ENCODE results near the gene SPECC1L.

The SPECC1L gene

DNA sequence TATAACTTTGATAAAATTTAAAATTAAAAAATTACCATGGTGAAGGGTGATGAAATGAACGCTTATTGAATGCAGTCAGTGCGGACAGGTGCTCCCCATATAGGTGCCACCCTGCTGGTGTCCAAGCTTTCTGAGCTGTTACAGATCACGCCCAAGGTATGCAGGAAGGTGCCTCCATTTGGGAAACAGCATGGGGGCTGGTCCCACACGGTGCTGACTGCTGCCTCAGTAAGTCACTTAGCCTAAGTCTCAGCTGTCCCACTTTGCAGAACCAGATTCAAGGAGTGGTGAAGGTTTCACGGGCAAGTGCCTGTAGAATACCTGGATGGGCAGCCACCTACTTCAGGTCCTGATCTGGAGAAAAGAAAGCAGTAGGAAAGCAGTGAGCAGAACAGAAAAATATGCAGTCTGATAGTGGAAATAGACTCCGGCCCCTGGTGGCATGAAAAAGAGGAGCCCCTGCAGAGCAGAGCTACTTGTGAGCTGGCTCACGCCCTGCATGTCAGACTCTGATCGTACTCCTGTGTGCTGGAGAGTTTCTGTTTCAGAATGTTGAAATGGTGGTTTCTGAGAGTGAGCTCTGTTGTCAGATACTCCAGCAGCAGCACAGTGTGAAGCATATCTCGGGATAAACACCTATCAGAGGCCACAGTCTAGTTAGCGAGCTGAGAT lies 189.9 kb downstream of the SPECC1L start:
- H3K4me3 ChIP-seq (replicated peaks; ENCODE audit: insufficient read depth, low read length), result no peak overlapping the region
- DNase-seq (ENCODE audit: low read depth in 1 of 2, low spot score in 1 of 2), result no peak

DNA sequence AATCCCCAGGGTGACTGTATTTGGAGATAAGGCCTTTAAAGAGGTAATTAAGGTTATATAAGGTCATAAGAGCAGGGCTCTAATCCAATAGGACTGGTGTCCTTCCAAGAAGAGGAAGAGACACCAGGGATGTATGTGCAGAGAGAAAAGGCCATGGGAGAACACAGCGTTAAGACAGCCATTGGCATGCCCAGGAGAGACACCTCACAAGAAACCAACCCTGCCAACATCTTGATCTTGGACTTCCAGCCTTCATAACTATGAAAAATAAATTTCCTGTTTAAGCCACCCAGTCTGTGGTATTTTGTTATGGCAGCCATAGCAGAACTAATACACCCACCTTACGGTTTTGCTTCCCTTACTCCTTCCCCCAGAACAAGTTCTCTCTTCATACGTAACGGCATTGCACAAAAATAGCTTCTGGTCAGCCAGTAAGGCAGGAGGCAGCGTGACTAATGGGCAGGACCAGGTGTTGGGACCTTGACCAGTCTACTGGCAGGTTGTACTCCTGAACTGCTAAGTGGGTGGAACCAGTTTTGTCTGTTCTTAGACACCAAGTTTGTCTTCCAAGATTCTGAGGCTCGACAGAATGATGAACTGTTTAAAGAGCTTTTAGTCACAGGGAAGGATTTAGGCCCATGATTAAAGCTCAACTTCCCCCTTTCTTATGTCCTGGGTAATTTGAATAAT lies 192.6 kb downstream of the SPECC1L start:
- no peak for TF ChIP-seq SPI1 (IDR thresholded peaks at IDR 0.05; ENCODE audit: borderline replicate concordance, low read depth)
- TF ChIP-seq, protein P1, sequence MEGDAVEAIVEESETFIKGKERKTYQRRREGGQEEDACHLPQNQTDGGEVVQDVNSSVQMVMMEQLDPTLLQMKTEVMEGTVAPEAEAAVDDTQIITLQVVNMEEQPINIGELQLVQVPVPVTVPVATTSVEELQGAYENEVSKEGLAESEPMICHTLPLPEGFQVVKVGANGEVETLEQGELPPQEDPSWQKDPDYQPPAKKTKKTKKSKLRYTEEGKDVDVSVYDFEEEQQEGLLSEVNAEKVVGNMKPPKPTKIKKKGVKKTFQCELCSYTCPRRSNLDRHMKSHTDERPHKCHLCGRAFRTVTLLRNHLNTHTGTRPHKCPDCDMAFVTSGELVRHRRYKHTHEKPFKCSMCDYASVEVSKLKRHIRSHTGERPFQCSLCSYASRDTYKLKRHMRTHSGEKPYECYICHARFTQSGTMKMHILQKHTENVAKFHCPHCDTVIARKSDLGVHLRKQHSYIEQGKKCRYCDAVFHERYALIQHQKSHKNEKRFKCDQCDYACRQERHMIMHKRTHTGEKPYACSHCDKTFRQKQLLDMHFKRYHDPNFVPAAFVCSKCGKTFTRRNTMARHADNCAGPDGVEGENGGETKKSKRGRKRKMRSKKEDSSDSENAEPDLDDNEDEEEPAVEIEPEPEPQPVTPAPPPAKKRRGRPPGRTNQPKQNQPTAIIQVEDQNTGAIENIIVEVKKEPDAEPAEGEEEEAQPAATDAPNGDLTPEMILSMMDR (IDR thresholded peaks at IDR 0.05; ENCODE audit: insufficient read depth, low read length), result no peak
- TF ChIP-seq, protein P2, sequence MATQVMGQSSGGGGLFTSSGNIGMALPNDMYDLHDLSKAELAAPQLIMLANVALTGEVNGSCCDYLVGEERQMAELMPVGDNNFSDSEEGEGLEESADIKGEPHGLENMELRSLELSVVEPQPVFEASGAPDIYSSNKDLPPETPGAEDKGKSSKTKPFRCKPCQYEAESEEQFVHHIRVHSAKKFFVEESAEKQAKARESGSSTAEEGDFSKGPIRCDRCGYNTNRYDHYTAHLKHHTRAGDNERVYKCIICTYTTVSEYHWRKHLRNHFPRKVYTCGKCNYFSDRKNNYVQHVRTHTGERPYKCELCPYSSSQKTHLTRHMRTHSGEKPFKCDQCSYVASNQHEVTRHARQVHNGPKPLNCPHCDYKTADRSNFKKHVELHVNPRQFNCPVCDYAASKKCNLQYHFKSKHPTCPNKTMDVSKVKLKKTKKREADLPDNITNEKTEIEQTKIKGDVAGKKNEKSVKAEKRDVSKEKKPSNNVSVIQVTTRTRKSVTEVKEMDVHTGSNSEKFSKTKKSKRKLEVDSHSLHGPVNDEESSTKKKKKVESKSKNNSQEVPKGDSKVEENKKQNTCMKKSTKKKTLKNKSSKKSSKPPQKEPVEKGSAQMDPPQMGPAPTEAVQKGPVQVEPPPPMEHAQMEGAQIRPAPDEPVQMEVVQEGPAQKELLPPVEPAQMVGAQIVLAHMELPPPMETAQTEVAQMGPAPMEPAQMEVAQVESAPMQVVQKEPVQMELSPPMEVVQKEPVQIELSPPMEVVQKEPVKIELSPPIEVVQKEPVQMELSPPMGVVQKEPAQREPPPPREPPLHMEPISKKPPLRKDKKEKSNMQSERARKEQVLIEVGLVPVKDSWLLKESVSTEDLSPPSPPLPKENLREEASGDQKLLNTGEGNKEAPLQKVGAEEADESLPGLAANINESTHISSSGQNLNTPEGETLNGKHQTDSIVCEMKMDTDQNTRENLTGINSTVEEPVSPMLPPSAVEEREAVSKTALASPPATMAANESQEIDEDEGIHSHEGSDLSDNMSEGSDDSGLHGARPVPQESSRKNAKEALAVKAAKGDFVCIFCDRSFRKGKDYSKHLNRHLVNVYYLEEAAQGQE (IDR thresholded peaks at IDR 0.05; ENCODE audit: insufficient replicate concordance, low read depth), result no peak
- TF ChIP-seq POLR2AphosphoS5 (IDR thresholded peaks at IDR 0.05; ENCODE audit: low read depth), result no peak
- no peak for TF ChIP-seq GABPA (IDR thresholded peaks at IDR 0.05; ENCODE audit: low read depth)
- DNase-seq (ENCODE audit: low read depth in 1 of 2, low spot score in 1 of 2), result peak in 1 of 2 experiments; percentile 51
- H3K4me3 ChIP-seq (replicated peaks; ENCODE audit: insufficient read depth, low read length), result no peak overlapping the region
- no peaks in the 10 kb centered on the region for H3K27me3 ChIP-seq (ENCODE audit: insufficient read depth, poor library complexity, severe bottlenecking)
- no peak overlapping the region for H3K27ac ChIP-seq (replicated peaks)

More for the DNA sequence above, 189.9 kb downstream of the SPECC1L start:
- H3K27ac ChIP-seq (replicated peaks), result no peak overlapping the region
- TF ChIP-seq POLR2AphosphoS5 (IDR thresholded peaks at IDR 0.05; ENCODE audit: low read depth), result no peak
- TF ChIP-seq, protein P2 (IDR thresholded peaks at IDR 0.05; ENCODE audit: insufficient replicate concordance, low read depth), result no peak
- no peak for TF ChIP-seq GABPA (IDR thresholded peaks at IDR 0.05; ENCODE audit: low read depth)
- TF ChIP-seq, protein P1 (IDR thresholded peaks at IDR 0.05; ENCODE audit: insufficient read depth, low read length), result no peak
- H3K27me3 ChIP-seq (ENCODE audit: insufficient read depth, poor library complexity, severe bottlenecking), result no peaks in the 10 kb centered on the region

DNA sequence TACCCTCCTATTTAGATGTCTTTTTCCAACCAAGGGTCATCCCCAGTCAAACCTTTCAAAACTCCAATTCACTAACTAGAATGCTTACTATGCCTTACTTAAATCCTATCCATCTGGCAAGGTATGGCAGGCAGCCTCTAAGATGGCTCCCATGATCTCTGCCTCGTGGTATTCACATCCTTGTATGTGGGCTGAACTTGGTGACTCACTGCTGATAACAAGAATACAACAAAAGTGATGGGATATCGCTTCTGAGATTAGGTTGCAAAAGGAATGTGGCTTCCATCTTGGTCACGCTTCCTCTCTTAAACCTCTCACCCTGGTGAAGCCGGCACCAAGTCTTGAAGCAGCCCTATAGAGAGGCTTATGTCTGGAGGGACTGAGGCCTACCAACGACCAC lies 194.9 kb downstream of the SPECC1L start:
- no peak for DNase-seq (ENCODE audit: low read depth in 1 of 2, low spot score in 1 of 2)
- TF ChIP-seq, protein P2 (IDR thresholded peaks at IDR 0.05; ENCODE audit: insufficient replicate concordance, low read depth), result no peak
- TF ChIP-seq, protein P1 (IDR thresholded peaks at IDR 0.05; ENCODE audit: insufficient read depth, low read length), result no peak
- TF ChIP-seq POLR2AphosphoS5 (IDR thresholded peaks at IDR 0.05; ENCODE audit: low read depth), result no peak
- TF ChIP-seq SPI1 (IDR thresholded peaks at IDR 0.05; ENCODE audit: borderline replicate concordance, low read depth), result no peak
- TF ChIP-seq GABPA (IDR thresholded peaks at IDR 0.05; ENCODE audit: low read depth), result no peak
- Histone ChIP-seq H3K4me3 (replicated peaks; ENCODE audit: insufficient read depth, low read length) (no peak overlapping the region), H3K27ac (replicated peaks) (no peak overlapping the region), H3K27me3 (ENCODE audit: insufficient read depth, poor library complexity, severe bottlenecking) (no peaks in the 10 kb centered on the region)
